Hippocampal formation (tissue), 2 donors: ENCODE data around the gene EDAR.

Experiments
- DNase-seq, 2 donors: peaks; one replicate each; lab custom pipeline; 2025; lab: John Stamatoyannopoulos, UW

Gene EDAR

DNA sequence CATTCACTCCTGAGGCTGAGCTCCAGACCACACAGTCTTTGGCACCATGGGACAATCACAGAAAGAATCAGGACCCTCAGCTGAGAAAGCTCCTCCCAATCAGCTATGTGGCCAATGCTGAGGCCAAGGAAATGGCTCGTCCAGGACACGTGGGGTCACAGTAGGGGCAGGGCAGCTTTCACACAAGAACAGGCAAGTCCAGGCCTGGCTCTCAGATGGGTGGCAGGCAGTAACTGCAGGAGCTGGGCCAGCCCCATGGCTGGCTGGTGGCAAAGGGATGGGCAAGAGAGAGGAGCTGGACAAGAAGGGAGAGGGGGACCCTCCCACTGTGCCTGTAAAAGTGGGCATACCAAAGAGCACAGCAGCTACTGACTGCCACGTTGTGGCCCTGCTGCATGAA lies 12.2 kb upstream of the EDAR start:
- DNase-seq, result no peak

DNA sequence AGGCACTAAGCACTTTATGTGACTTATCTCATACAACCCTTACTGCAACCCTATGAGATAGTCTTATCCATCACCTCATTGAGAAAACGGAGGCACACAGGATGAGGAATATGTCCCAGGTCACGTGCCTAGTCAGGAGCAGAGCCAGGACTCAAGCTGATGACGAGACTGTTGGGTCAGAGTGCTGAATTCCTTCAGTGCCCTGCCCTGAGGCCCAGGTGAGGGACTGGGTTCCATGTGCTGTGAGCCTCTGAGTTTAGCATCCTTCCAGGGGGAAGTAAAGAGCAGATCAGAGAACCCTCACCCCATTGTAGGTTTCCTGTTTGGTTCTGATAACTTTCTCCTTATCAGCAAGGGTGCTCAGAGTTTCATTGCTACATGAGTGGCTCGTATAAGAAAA lies 11.7 kb upstream of the EDAR start:
- DNase-seq, result no peak

DNA sequence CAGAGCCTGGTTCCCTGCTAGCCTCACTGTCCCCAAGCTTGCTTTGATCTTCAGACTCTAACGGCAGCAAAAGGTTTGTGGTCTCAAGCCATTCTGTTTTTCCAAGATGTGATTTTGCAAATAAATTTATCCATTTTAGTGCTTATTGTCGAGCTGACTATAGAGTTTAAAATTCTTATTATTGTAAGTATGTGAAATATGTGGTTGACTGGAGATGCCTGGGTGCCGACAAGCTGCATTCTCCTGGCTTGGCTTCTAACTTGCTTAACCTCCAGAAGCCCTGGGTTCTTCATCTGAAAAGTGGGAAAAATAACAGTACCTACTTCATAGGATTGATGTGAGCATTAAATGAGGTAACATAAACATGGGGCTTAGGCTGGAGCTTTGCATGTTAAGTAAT lies 9.9 kb upstream of the EDAR start:
- DNase-seq, result no peak

DNA sequence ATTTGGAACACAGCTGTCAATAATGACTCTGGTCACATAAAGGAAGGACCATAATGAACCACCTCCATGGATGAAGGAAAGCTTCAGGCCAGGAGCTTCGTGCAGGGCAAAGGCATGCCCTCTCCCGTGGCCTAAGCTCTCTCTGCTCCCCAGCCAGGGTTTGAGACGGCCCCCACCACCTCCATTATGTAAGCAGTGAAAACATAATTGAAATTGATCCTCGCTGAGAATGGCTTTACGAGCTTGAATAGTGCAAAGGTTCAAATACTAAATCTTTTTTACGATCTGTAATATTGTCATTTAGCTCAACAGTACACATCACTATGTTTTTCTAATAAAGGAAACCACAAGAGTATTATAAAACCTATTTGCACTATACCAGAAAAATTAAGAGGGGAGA lies 5.2 kb upstream of the EDAR start:
- DNase-seq, result no peak

DNA sequence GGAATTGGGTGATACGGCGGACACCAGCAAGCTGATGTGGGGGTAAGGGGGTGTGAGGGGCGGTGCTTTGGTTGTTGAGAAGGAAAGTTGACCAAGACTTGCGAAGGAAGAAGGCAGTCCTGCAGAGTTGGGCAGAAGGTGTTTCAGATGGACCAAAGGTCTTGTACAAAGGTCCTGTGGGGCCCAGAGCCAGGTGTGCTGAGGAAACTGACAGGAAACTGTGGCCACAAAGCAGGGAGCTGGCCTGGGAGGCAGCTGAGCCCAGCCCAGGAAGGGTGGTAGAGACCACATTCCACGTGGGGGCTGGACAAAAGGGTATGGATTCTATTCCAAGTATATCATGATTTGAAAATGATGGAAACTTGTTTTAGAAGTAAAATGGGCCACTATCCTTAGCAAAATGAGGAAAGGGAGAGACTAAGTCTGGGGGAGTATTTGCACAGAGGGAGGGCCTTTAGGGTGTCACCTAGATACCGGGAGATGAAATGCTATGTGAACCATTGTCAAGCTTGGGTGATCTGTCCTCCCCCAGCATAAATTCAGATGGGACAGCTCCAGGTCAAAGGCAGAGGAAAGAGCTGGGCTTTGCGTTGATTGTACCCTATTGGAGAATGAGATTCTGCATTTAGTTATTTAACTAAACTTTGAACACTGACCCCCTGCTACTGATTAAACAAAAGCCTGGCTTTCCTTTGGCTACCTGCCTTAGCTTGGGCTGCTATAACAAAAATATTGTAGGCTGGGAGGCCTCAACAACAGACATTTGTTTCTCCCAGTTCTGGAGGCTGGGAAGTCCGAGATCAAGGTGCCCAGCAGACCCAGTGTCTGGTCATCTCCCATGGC lies 4.3 kb upstream of the EDAR start:
- no peak for DNase-seq

GRCh38 chr2:108988076-108988795 lies 784 bp downstream of the EDAR start:
- no peak for DNase-seq

DNA sequence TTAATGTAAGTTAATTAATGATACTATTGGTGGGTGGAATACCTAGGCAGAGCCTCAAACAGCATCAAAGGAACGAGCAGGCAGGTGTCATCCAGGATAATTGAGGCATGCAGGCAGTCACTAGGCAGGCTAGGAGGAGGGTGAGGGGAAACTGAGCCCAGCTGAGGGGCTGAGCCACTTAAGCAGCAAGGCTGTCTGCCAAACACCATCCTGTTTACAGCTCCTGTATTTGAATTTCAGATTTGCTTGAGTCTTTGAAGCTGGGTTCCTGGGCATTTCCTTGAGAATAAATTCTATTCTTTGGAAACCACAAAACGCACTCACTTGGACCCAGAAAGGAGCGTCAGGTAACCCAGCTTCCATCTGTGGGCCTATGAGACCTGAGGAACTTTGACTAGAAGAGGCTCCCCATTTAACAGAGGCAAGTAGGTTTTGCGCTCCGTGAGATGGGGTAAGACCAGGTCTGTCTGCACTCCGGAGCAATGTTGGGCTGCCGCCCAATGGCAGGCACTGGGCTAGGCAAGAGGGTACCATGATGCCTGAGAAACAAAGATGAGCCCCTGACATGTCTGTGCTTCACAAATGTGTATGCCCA lies 2.0 kb downstream of the EDAR start:
- no peak for DNase-seq

DNA sequence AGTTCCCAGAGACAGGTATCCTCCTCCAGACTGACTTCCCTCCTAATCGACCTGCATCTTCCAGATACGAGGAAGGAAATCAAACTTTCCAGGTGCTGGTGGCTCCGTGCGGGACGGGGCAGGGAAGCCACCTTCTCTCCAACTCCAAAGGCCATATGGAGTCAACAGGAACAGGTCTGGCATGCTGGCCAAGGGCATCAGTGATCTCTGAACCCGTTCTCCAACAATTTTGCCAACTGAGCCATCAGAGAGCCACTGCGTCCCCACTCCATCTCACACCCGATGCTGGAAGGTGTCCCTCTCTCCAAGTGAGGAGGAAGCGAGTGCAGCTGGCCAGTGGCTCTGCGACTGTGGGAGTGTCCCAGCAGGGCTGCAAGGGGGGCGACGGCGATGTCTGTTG lies 5.4 kb downstream of the EDAR start:
- DNase-seq, result no peak

- DNase-seq, result no peak
Observed at GRCh38 chr2:108983061-108983460, 6.0 kb downstream of the EDAR start.

DNA sequence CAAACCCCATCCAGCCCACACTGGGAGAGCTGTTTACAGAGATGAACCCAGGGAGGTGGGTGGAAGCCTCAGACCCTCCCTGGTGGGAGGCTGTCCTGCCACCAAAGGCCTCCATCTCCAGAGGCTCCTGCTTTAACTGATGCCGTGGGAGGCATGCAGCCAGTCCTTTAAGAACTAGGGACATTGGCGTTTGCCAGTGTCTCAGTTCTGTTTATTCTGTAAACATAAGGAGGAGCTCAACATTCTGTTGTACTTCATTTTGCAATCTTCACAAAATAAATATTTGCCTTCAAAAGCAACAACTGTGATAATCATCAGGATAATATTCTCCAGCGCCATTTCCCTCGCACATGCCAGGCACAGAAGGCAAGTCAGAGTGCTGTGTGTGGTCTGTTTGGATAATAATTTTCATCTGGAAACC lies 6.8 kb downstream of the EDAR start:
- DNase-seq, result no peak

GRCh38 chr2:108981846-108982245 lies 7.2 kb downstream of the EDAR start:
- DNase-seq, result no peak

- no peak for DNase-seq
Observed at GRCh38 chr2:108980076-108980475, 8.9 kb downstream of the EDAR start.

DNA sequence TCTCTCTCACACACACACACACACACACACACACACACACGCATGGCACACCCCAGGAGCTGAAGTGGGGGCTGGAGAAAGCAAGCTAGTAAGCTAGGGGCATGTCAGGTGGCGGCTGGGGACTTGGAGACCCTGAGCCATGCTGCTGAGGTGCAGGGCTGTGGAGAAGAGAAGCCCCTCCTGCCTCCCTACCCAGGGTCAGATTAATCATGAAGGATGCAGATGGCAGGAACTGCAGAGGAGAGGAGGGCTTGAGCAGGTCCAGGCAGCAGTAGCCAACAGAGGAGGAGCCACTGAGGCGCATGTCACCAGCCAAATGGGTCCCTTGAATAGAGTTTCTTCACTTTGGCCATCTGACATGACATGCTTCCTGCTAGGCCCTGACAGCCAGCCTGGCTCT lies 9.6 kb downstream of the EDAR start:
- DNase-seq, result no peak

DNA sequence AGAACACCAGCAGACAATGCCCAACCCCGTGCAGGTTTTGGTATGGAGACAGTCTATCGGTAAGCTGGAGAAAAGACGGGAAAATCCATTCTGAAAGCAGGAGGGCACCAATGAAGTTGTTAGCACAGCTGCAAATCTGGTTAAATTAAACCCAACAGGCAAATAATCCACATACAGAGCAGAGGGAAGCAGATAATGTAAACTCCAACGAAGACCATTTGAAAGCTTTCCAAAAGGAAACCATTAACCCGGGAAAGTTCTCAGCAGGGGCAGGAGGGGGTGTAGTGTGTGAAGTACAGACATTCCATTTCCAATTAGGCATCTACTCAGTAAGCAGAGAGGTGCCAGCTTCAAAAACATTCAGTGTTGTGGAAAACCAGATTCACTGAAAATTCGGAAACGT lies 10.3 kb downstream of the EDAR start:
- no peak for DNase-seq

DNA sequence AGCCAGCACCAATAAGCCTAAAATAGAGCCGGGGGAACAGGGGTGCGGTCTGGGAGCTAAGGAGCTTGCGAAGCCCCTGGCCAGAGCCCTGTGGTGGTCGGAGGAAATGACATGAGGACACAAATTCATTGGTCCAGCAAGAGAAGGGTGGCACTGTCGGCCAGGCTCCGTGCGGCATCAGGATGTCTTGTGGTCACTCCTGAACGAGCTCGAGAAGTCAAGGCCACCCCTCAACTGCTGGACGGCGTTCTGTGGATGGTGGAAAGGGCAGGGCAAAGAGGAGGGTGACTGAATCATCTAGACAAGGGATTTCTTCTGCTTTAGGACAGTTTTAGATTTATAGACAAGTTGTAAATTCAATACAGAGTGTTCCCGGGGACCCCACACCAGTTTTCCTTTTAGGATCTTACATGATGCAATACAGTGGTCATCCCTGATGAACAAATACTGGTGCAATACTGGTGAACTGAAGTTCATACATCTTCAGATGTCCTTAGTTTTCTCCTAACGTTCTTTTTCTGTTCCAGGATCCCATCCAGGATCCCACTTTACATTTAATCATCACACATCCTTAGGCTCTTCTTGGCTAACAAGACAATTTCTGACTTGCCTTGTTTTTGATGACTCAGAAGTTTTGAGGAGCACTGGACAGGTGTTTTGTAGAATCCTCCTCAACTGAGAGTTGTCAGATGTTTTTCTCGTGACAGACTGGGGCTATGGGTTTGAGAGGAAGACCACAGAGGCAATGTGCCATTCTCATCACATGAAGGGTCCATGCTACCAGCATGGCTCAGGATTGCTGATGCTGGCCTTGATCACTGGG lies 13.2 kb downstream of the EDAR start:
- no peak for DNase-seq

DNA sequence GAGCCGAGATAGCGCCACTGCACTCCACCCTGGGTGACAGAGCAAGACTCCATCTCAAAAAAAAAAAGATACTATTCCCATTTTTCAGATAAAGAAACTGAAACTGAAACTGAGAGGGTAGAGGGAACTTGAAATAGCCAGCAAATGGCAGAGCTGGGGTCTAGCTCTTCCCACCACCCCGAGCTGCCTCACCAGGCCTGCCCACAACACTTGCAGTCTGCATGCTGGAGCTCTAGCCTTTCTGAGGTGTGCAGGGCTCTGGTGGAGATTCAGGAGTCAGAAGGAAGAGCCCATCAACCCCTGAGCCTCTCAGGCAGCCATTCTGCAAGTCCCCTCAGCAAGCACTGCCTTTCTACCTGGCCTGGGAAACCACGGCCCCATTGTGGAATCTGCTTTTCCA lies 14.3 kb downstream of the EDAR start:
- DNase-seq, result no peak

DNA sequence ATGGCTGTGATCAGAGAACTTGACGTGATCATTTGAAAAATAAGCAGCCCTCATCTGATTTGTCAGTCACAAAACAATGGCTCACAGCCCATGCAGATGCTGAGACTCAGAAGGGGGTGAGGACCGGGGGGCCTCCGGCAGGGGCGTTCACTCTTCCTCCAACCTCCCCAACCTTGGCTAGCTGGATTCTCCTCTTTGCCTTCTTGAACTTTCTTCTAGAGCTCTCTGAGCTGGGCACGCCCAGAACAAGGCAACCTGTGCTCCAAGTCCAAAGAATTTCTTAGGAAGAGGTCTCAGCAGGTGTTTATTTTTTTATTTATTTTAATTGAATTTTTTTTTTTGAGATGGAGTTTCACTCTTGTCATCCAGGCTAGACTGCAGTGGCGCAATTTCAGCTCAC lies 16.4 kb downstream of the EDAR start:
- DNase-seq, result no peak

DNA sequence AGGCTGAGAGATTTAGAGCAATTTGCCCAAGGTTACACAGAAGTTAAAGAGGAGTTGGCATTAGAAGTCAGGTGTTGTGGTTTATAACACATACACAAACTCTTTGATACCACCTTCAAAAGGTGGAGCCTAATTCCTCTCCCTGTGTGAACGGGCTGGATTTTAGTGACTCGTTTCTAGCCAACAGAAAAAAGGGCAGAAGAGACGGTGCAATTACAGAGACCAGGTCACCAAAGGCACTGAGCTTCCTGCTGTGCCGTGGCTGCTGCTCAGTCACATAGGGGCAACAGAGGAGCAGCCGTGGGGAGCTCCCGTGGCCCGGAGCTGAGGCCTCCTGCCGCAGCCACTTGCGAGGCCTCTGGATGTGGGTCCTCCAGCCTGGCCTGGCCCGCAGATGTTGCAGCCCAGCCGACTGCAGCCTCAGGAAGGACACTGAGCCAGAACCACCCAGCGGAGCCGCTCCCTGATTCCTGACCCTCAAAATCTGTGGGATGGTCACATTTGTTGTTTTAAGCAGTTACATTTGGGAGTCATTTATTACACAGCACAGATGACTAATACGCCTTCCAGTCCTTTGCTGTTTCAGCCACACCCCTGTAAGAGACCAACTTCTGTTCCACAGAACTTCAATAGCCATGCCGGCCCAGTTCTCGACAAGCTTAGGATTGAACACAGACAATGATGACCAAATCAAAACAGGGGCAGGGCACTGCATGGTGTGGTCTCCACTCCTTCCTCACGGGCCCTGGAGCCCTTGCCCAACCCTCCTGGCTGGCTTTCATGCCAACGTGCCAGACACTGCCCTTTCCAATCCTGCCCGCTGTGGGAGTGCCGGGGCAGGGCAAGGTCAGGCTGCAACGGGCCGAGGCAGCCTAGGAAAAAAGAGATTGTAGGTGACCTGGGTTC lies 17.1 kb downstream of the EDAR start:
- no peak for DNase-seq

DNA sequence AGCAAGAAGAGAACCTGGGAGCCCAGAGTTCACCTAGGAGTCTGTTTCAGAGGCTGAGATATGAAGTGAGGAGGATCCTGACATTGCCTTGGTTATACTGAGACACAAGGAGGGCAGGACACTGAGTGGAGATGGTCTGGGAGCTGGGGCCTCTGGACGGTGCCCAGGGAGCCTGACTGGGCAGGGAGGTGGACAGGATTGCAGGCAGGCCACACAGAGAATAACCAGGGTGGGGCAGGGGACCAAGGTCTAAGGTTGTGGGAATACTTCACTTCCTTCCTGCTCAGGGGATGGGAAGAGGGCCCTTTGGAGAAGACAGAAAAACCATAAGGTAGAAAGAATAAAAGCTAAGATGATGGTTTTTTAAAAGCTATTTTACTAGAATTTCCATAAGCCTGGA lies 18.7 kb downstream of the EDAR start:
- no peak for DNase-seq

DNA sequence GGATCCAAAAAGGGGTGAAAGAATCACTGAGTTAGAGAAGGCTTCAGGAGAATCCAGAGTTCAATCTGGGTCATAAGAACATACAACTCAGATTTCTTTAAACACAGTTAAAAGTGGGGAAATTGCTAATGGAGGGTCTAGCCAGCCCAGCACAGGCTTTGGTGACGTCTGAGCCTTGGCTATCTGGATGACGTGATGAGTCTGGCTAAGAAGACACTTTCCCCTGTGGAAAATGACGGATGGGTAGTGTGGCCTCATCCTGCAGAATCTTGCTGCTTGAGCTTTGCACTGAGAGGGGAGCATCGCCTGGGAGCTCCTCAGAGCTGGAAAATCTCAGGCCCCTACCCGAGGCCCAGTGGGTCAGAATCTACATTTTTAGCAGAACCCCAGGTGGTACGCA lies 19.2 kb downstream of the EDAR start:
- no peak for DNase-seq

DNA sequence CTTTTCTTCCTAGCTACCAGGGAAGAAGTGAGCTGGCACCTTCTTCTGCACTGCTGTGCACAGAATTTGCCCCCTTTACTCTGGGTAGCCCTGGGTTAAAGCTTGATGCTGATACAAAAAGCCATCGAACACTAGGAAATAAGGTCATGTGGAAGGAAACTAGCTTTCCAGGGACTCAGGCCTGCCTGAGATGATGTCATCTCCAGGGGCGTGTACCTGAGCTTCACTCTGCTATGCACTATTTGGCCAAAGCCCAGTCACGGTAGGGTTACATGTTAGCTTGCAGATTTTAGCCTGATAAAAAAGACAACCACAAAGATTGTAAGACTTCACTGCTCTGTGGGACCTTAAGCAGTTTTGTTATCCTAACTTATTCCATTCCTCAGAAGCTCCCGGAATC lies 20.4 kb downstream of the EDAR start:
- DNase-seq, result no peak
